SK-N-SH (cell line): Measurements from ENCODE around the gene IRX5. TPM values are rescaled to one million over a fixed set of nuclear protein-coding genes. Genes with fewer than 3 reads are reported as not detected.

ENCODE experiments used
- CTCF ChIA-PET: fragments of 300-600, 350-600 bp; formaldehyde crosslinking; extraction: SDS; loops from one replicate; lab custom pipeline; 2021; lab: Yijun Ruan, JAX
- POLR2A ChIA-PET: fragments of 350-600 bp; sonication (Branson Sonifier 250); formaldehyde crosslinking; extraction: SDS; loops from one replicate; lab custom pipeline; 2020; ENCODE audit warnings: antibody characterized with exemption, inconsistent platforms; lab: Yijun Ruan, JAX
- DNase-seq: peaks from one replicate; pipeline ENCODE4 v3.0.0; 2012
- H2AFZ ChIP-seq: fragments of 200-600 bp; sonication (generic); 2 replicates; pipeline ENCODE4 v1.8.1; 2016; ENCODE audit warnings: antibody characterized with exemption, mild to moderate bottlenecking, low read depth
- H3F3A ChIP-seq: fragments of 200-600 bp; sonication (generic); replicated peaks from 2 replicates; pipeline ENCODE3; 2016; ENCODE audit warnings: antibody characterized with exemption, mild to moderate bottlenecking; ENCODE audit not compliant: insufficient read depth
- H3K27ac ChIP-seq, 2 experiments: fragments of 200-500 bp in 1 of 2; fragments of 200-600 bp in 1 of 2; sonication (Bioruptor generic) in 1 of 2; sonication (generic), shearing (Covaris generic) in 1 of 2; 2 replicates each; pipeline versions ENCODE4 v1.5.1 to v1.6.1; 2014 to 2016; ENCODE audit warnings: low read depth in 2 of 2, inconsistent platforms in 1 of 2, low read length in 1 of 2, mild to moderate bottlenecking in 1 of 2, mixed read lengths in 1 of 2
- H3K27me3 ChIP-seq: fragments of 200-600 bp; sonication (generic), shearing (Covaris generic); 2 replicates; pipeline ENCODE4 v1.6.1; 2016; ENCODE audit warnings: mixed run types; ENCODE audit not compliant: insufficient read depth
- H3K36me3 ChIP-seq, 2 experiments: fragments of 200-500 bp in 1 of 2; fragments of 200-600 bp in 1 of 2; sonication (Bioruptor generic) in 1 of 2; sonication (generic) in 1 of 2; replicated peaks in 1 of 2; 2 replicates each; pipeline versions ENCODE3 to v1.5.1; 2014 to 2016; ENCODE audit warnings: low read length in 1 of 2, mild to moderate bottlenecking in 1 of 2; ENCODE audit not compliant: insufficient read depth in 2 of 2, control insufficient read depth in 1 of 2
- H3K4me1 ChIP-seq, 2 experiments: fragments of 200-500 bp in 1 of 2; fragments of 200-600 bp in 1 of 2; sonication (Bioruptor generic) in 1 of 2; sonication (generic), shearing (Covaris generic) in 1 of 2; 2 replicates each; pipeline versions ENCODE4 v1.5.1 to v1.6.1; 2014 to 2016; ENCODE audit warnings: low read depth in 1 of 2, low read length in 1 of 2, mixed run types in 1 of 2; ENCODE audit not compliant: insufficient read depth in 2 of 2, control insufficient read depth in 1 of 2
- H3K4me2 ChIP-seq: fragments of 200-600 bp; sonication (generic), shearing (Covaris generic); 2 replicates; pipeline ENCODE4 v1.6.1; 2017; ENCODE audit warnings: mixed run types
- H3K4me3 ChIP-seq, 2 experiments: fragments of 200-500 bp in 1 of 2; fragments of 200-600 bp in 1 of 2; sonication (Bioruptor generic) in 1 of 2; sonication (generic), shearing (Covaris generic) in 1 of 2; 2 replicates each; pipeline versions ENCODE4 v1.5.1 to v1.8.1; 2014 to 2016; ENCODE audit warnings: low read depth in 2 of 2, inconsistent platforms in 1 of 2, low read length in 1 of 2, mild to moderate bottlenecking in 1 of 2, mixed read lengths in 1 of 2, moderate library complexity in 1 of 2
- H3K79me2 ChIP-seq: fragments of 200-600 bp; sonication (generic); 2 replicates; pipeline ENCODE4 v1.8.1; 2017; ENCODE audit warnings: mild to moderate bottlenecking; ENCODE audit not compliant: insufficient read depth
- H3K9ac ChIP-seq: fragments of 200-600 bp; sonication (generic); 2 replicates; pipeline ENCODE4 v1.6.1; 2017; ENCODE audit warnings: mixed run types
- H3K9me2 ChIP-seq: fragments of 200-600 bp; sonication (generic); 2 replicates; pipeline ENCODE4 v1.6.1; 2017; ENCODE audit warnings: mixed run types
- H3K9me3 ChIP-seq: fragments of 200-600 bp; sonication (generic); 2 replicates; pipeline ENCODE4 v1.6.1; 2017; ENCODE audit warnings: mixed run types, mild to moderate bottlenecking, moderate library complexity
- H4K20me1 ChIP-seq: fragments of 200-600 bp; sonication (generic); 2 replicates; pipeline ENCODE4 v1.6.1; 2017; ENCODE audit warnings: mild to moderate bottlenecking, mixed run types; ENCODE audit not compliant: insufficient read depth
- CHD2 ChIP-seq: fragments of 150-350 bp; IDR thresholded peaks from 2 replicates; pipeline ENCODE4 v1.6.1; 2018; ENCODE audit warnings: low read length; ENCODE audit not compliant: partially characterized antibody
- EP300 ChIP-seq, 2 experiments: IDR thresholded peaks; 2 replicates each; pipeline versions ENCODE4 v1.4.0 to v1.6.1; 2012; ENCODE audit warnings: borderline replicate concordance in 1 of 2, low read depth in 1 of 2, low read length in 1 of 2
- EZH2phosphoT487 ChIP-seq: fragments of 200-600 bp; sonication (generic); IDR thresholded peaks from 2 replicates; pipeline ENCODE4 v1.6.1; 2017; ENCODE audit warnings: low read depth, mixed run types, mild to moderate bottlenecking, antibody characterized with exemption, moderate library complexity, borderline replicate concordance
- FOXJ3 ChIP-seq: sonication (generic); formaldehyde crosslinking; IDR thresholded peaks from 2 replicates; pipeline ENCODE4 v1.5.1; 2020; ENCODE audit warnings: mild to moderate bottlenecking, missing genetic modification reagents
- GATA2 ChIP-seq: sonication (generic); formaldehyde crosslinking; IDR thresholded peaks from 2 replicates; pipeline ENCODE4 v1.5.0; 2020; ENCODE audit warnings: mild to moderate bottlenecking, missing genetic modification reagents
- MEF2A ChIP-seq: IDR thresholded peaks from 2 replicates; pipeline ENCODE4 v1.4.0; 2012; ENCODE audit warnings: low read depth, borderline replicate concordance
- NRF1 ChIP-seq: IDR thresholded peaks from 2 replicates; pipeline ENCODE4 v1.6.1; 2012; ENCODE audit warnings: low read depth, mild to moderate bottlenecking, low read length
- RAD21 ChIP-seq: IDR thresholded peaks from 2 replicates; pipeline ENCODE4 v1.6.1; 2012; ENCODE audit warnings: mild to moderate bottlenecking, low read length
- RFX5 ChIP-seq: IDR thresholded peaks from 2 replicates; pipeline ENCODE4 v1.6.1; 2012; ENCODE audit warnings: mild to moderate bottlenecking, improper control_type of control experiment, low read length
- SIN3A ChIP-seq: IDR thresholded peaks from 2 replicates; pipeline ENCODE4 v1.6.1; 2012; ENCODE audit warnings: low read depth, mild to moderate bottlenecking, low read length, moderate library complexity, borderline replicate concordance
- TAF1 ChIP-seq: IDR thresholded peaks from 2 replicates; pipeline ENCODE4 v1.6.1; 2012; ENCODE audit warnings: low read depth, mild to moderate bottlenecking, low read length, moderate library complexity, borderline replicate concordance
- TEAD4 ChIP-seq: IDR thresholded peaks from 2 replicates; pipeline ENCODE4 v1.4.0; 2012; ENCODE audit warnings: mild to moderate bottlenecking, borderline replicate concordance; ENCODE audit not compliant: insufficient read depth
- WGBS: methylation state at CpG from one replicate; pipeline ENCODE4 v1.1.6; 2017; ENCODE audit warnings: low lambda C conversion rate; 5-methylcytosine and 5-hydroxymethylcytosine counted together
- polyA plus RNA-seq, 3 experiments: library from polyadenylated mRNA; depleted of rRNA; stranded (reverse); fragments of >200 nt; gene quantifications; 2 replicates each; pipeline ENCODE4 v1.2.3, GENCODE V29; 2012
- TF ChIP-seq, protein P1 (sequence below): IDR thresholded peaks from 2 replicates; pipeline ENCODE4 v1.4.0; 2012; ENCODE audit warnings: low read depth, borderline replicate concordance
- TF ChIP-seq, protein P2 (sequence below): fragments of 150-350 bp; IDR thresholded peaks from 2 replicates; pipeline ENCODE4 v1.6.1; 2017; ENCODE audit warnings: antibody characterized with exemption, low read length, low read depth, borderline replicate concordance
- TF ChIP-seq, protein P3 (sequence below): IDR thresholded peaks from 2 replicates; pipeline ENCODE4; 2012

IRX5 gene
- polyA plus RNA-seq, 1 of the 3 experiments (the other 2 are of a cell fraction) = 1.4 TPM

DNA sequence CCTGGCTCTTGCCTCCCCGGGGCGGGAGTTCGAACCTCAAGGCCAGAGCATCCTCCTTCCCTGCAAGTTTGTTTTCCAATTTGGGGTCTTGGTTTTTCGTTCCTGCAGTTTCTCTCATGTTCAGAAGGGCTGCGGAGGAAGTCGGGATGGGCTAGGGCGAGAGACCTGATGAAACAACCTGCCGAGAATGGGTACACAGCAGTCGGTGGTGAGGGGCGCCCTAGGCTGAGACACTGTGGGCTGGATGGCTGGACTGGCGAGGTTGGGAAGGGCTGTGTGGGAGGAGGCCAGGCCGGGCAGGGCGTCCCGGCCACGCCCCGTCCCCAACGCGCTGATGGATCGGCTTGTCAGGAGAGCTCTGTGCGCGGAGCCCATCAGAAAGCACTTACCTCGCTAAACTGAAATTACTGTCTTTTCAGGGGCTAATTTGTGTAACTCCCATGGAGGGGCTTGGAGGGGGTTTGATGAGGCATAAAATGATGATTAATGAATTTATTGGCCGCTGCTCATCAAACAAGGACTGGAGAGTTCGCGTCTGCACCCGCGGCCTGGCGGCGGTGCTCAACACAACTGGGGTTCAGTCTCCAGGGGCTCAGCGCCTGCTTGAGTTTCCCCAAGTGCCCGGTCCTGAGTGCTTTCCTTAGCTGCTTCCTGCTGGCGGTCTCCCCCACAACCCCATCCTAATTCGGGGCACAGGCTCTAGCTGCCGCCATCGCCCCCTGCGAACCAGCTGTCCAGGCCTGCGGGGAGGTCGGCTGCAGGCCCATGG, 9.0 kb downstream of the IRX5 start:
- no peak for TF ChIP-seq NRF1
- no peak for TF ChIP-seq MEF2A
- no peak for TF ChIP-seq TEAD4
- no peak for TF ChIP-seq GATA2 (CRISPR knock-in tag)
- no peak for TF ChIP-seq RFX5
- no peak for TF ChIP-seq FOXJ3 (CRISPR knock-in tag)
- TF ChIP-seq, protein P1, sequence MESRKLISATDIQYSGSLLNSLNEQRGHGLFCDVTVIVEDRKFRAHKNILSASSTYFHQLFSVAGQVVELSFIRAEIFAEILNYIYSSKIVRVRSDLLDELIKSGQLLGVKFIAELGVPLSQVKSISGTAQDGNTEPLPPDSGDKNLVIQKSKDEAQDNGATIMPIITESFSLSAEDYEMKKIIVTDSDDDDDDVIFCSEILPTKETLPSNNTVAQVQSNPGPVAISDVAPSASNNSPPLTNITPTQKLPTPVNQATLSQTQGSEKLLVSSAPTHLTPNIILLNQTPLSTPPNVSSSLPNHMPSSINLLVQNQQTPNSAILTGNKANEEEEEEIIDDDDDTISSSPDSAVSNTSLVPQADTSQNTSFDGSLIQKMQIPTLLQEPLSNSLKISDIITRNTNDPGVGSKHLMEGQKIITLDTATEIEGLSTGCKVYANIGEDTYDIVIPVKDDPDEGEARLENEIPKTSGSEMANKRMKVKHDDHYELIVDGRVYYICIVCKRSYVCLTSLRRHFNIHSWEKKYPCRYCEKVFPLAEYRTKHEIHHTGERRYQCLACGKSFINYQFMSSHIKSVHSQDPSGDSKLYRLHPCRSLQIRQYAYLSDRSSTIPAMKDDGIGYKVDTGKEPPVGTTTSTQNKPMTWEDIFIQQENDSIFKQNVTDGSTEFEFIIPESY = no peak
- no peak for TF ChIP-seq RAD21
- no peak for TF ChIP-seq EP300 (IDR thresholded peaks at IDR 0.05; ENCODE audit: borderline replicate concordance in 1 of 2, low read depth in 1 of 2, low read length in 1 of 2)
- TF ChIP-seq, protein P2, sequence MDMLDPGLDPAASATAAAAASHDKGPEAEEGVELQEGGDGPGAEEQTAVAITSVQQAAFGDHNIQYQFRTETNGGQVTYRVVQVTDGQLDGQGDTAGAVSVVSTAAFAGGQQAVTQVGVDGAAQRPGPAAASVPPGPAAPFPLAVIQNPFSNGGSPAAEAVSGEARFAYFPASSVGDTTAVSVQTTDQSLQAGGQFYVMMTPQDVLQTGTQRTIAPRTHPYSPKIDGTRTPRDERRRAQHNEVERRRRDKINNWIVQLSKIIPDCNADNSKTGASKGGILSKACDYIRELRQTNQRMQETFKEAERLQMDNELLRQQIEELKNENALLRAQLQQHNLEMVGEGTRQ = no peak
- TF ChIP-seq CHD2 = no peak
- TF ChIP-seq, protein P3, sequence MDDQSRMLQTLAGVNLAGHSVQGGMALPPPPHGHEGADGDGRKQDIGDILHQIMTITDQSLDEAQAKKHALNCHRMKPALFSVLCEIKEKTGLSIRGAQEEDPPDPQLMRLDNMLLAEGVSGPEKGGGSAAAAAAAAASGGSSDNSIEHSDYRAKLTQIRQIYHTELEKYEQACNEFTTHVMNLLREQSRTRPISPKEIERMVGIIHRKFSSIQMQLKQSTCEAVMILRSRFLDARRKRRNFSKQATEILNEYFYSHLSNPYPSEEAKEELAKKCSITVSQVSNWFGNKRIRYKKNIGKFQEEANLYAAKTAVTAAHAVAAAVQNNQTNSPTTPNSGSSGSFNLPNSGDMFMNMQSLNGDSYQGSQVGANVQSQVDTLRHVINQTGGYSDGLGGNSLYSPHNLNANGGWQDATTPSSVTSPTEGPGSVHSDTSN = no peak
- TF ChIP-seq TAF1 = no peak
- TF ChIP-seq SIN3A = no peak
- TF ChIP-seq EZH2phosphoT487 = no peak
- TF ChIP-seq, all 33 proteins: peak for 0
- H3F3A ChIP-seq = no peaks in the 10 kb centered on the region
- no peaks in the 10 kb centered on the region for H4K20me1 ChIP-seq
- no peaks in the 10 kb centered on the region for H3K9me3 ChIP-seq
- no peak overlapping the region for H3K9ac ChIP-seq
- H3K4me2 ChIP-seq = no peak overlapping the region
- ChIA-PET POLR2A (no interaction called here), CTCF (interaction anchor here (1.1 kb wide), 1 partner anchor 10 kb away, joined by 3 read pairs; no protein-coding TSS in a partner anchor)
- DNase-seq = no peak
- WGBS = 96% methylated on average over 23 of the region's 38 CpGs
- peaks cover 0 to 2% of the 10 kb centered on the region in 2 experiments for H3K36me3 ChIP-seq
- H3K27ac ChIP-seq = no peak overlapping the region
- no peaks in the 10 kb centered on the region for H3K79me2 ChIP-seq
- H3K4me1 ChIP-seq = no peaks in the 10 kb centered on the region
- no peaks in the 10 kb centered on the region for H3K9me2 ChIP-seq
- H2AFZ ChIP-seq = no peak overlapping the region
- no peak overlapping the region for H3K4me3 ChIP-seq
- no peaks in the 10 kb centered on the region for H3K27me3 ChIP-seq
